ENCODE measurements around the gene ELAVL3. TPM values are rescaled to one million over a fixed set of nuclear protein-coding genes. Genes with fewer than 3 reads are reported as not detected.
"Not testable (repeated sequence)": the region's sequence is repeated elsewhere in the genome, so short reads cannot be mapped to it uniquely, and the experiment has no call there.

The ELAVL3 gene
- total RNA-seq, 4 donors from 2014 or later = not detected

DNA sequence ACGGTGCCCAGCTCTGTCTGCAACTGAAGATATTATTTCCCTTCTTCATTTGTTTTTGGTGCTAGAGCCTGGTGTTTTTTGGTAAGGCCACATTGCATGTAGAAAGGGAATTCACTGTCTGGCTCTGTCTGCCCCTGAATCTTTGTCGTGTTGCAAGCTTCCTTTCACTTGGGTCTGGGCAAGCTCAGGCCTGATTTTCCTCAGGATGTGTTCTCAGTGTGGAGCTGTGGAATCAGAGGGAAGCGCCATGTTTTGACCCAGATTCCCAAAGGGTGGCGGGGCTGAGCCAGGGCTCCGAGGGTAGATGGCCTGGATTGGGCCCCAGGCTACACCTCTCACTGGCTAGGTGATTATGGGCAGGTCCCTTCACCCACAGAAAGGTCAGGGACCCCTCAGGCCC, 36.8 kb downstream of the ELAVL3 start:
- WGBS = 63% methylated on average over 5 of the region's 5 CpGs

DNA sequence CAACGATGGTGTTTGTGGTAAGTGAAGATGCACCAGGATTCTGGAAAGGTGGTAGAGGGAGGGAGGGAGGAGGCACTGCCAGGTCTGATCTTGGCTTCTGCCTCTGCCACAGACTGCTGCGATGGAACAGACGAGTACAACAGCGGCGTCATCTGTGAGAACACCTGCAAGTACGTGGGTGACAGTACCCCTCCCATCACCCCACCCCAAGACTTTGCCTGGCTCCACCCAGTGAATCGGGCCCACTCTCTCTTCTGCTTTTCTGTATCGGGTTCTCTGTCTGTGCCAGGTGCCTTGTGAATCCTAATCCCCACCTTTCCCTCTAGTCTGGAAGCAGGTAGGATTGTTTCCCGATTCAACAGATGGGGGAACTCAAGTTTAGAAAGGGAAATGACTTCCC, 42.9 kb downstream of the ELAVL3 start:
- Histone ChIP-seq H3K36me3 (peaks cover 57% of the 10 kb centered on the region), H3K9me3 (no peaks in the 10 kb centered on the region), H3K4me1 (peaks cover 22% of the 10 kb centered on the region), H3K4me3 (no peak overlapping the region), H3K27me3 (no peaks in the 10 kb centered on the region), H3K27ac (no peak overlapping the region)
- 88% methylated on average over 8 of the region's 9 CpGs for WGBS
- TF ChIP-seq, protein P1, sequence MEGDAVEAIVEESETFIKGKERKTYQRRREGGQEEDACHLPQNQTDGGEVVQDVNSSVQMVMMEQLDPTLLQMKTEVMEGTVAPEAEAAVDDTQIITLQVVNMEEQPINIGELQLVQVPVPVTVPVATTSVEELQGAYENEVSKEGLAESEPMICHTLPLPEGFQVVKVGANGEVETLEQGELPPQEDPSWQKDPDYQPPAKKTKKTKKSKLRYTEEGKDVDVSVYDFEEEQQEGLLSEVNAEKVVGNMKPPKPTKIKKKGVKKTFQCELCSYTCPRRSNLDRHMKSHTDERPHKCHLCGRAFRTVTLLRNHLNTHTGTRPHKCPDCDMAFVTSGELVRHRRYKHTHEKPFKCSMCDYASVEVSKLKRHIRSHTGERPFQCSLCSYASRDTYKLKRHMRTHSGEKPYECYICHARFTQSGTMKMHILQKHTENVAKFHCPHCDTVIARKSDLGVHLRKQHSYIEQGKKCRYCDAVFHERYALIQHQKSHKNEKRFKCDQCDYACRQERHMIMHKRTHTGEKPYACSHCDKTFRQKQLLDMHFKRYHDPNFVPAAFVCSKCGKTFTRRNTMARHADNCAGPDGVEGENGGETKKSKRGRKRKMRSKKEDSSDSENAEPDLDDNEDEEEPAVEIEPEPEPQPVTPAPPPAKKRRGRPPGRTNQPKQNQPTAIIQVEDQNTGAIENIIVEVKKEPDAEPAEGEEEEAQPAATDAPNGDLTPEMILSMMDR (IDR thresholded peaks at IDR 0.05) = no peak
- TF ChIP-seq POLR2A (IDR thresholded peaks at IDR 0.05) = no peak
- TF ChIP-seq POLR2AphosphoS5 (IDR thresholded peaks at IDR 0.05) = no peak
- no peak for TF ChIP-seq EP300 (IDR thresholded peaks at IDR 0.05)
- no peak for DNase-seq (ENCODE audit: low spot score in 2 of 2)

More for the DNA sequence above, 36.8 kb downstream of the ELAVL3 start:
- no peak for DNase-seq (ENCODE audit: low spot score in 2 of 2)
- Histone ChIP-seq H3K4me3 (no peak overlapping the region), H3K36me3 (peaks cover 99% of the 10 kb centered on the region), H3K9me3 (no peaks in the 10 kb centered on the region), H3K4me1 (peaks cover 18% of the 10 kb centered on the region), H3K27ac (peak overlapping the region; percentile 51), H3K27me3 (no peaks in the 10 kb centered on the region)
- TF ChIP-seq POLR2A (IDR thresholded peaks at IDR 0.05) (no peak), EP300 (IDR thresholded peaks at IDR 0.05) (no peak), POLR2AphosphoS5 (IDR thresholded peaks at IDR 0.05) (no peak)
- TF ChIP-seq, protein P1 (IDR thresholded peaks at IDR 0.05) = no peak

DNA sequence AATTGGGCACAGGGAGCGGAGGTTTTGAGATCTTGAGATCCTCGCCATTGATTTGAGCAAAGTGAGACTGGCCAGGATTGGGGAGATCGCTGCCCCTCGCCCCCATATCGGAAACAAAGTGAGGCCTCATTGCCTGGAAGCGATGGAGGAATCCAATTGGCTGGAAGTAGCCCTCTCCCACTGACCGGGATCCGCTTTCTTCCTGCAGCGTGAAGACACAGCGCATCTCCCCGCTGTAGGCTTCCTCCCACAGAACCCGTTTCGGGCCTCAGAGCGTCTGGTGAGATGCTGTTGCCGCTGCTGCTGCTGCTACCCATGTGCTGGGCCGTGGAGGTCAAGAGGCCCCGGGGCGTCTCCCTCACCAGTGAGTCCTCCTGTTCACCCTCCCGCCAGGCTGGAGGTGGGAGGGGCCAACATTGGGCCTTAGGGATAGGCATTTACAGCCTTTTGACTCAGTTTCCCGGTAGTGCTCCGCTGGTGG, 45.0 kb downstream of the ELAVL3 start:
- WGBS = 21% methylated on average over 4 of the region's 21 CpGs
- Histone ChIP-seq H3K27me3 (no peaks in the 10 kb centered on the region), H3K4me3 (peak overlapping the region; percentile 74), H3K36me3 (peaks cover 36% of the 10 kb centered on the region), H3K4me1 (peaks cover 20% of the 10 kb centered on the region), H3K27ac (peak overlapping the region; percentile 64), H3K9me3 (no peaks in the 10 kb centered on the region)
- TF ChIP-seq EP300 (IDR thresholded peaks at IDR 0.05) = no peak
- TF ChIP-seq, protein P1 (IDR thresholded peaks at IDR 0.05) = no peak
- TF ChIP-seq POLR2A (IDR thresholded peaks at IDR 0.05) = no peak
- no peak for TF ChIP-seq POLR2AphosphoS5 (IDR thresholded peaks at IDR 0.05)
- no peak for DNase-seq (ENCODE audit: low spot score in 2 of 2)

DNA sequence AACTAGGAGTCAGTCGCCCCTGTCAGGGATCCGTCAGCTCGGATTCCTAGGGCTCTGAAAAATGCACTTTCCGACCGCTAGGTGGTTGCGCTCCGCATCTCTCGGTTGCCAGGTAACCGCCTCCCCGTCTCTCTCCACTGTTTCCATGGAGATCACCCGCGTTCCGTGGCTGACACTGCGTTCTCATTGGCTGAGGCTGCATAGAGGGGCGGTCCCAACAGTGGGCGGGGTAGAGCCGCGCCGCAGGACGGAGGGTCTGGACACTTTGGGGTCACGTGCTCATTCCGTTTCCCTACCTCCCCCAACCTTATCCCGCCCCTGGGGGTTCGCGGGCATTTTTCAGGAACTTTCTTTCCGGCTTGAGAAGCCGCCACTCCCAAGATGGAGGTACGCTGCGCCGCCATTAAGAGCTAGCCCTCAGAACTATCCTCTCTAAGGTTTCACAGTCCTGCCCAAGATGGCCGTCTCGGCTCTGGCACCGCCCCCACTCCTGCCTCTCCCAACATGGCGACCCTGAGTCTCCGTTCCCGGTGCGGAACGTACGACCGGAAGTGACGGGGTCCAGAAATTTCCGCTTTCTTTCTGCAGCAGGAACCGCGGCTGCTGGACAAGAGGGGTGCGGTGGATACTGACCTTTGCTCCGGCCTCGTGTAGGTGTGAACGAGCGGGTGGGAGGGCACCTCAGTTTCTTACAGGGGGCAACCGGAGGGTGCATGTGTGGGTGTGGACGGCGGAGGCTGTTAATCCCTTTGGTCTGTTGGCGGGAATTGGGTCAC, 45.6 kb downstream of the ELAVL3 start, which contains the start of the genes ODAD3 and PRKCSH:
TSS of gene ODAD3 (minus strand) at position 65 of the 776 bp plus-strand sequence. CDS start 105 bp downstream, outside the sequence.
TSS of gene PRKCSH (plus strand) at position 579 of the 776 bp plus-strand sequence. CDS start 483 bp downstream, outside the sequence.
- Histone ChIP-seq H3K27me3 (no peaks in the 10 kb centered on the region), H3K4me3 (peak within 1 kb of the TSS; percentile 74), H3K36me3 (peaks cover 30% of the 10 kb centered on the region), H3K4me1 (peaks cover 20% of the 10 kb centered on the region), H3K27ac (peak within 1 kb of the TSS; percentile 64), H3K9me3 (no peaks in the 10 kb centered on the region)
- DNase-seq (ENCODE audit: low spot score in 2 of 2) = peak; percentile 99 to 100
- TF ChIP-seq POLR2A (IDR thresholded peaks at IDR 0.05) (no peak), POLR2AphosphoS5 (IDR thresholded peaks at IDR 0.05) (peak in 2 of 3 donors; percentile 98 to 100)
- TF ChIP-seq, protein P1 (IDR thresholded peaks at IDR 0.05) = peak; percentile 92 to 97
- WGBS = 0% methylated on average over 40 of the region's 53 CpGs

DNA sequence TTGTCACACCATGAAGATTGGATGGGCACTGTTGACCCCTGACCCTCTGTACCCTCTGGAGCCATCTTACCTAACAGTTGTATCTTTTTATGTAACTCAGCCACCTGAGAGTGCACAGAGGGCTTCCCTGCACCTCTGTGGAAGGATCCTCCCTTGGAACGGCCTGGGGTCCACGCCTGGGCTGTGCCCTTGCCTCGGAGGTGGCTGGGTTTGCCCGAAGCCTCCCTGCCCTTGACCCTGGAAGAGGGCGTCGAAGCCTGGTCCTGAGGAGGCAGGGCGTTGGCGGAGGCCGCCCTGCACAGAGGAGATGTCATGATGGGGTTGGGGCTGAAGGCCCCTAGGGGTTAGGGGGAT, 46.2 kb downstream of the ELAVL3 start:
- no peak for DNase-seq (ENCODE audit: low spot score in 2 of 2)
- H3K36me3 ChIP-seq = peaks cover 24% of the 10 kb centered on the region
- H3K9me3 ChIP-seq = no peaks in the 10 kb centered on the region
- H3K27ac ChIP-seq = peak overlapping the region; percentile 42
- peak overlapping the region; percentile 74 for H3K4me3 ChIP-seq
- TF ChIP-seq EP300 (IDR thresholded peaks at IDR 0.05) (no peak), POLR2AphosphoS5 (IDR thresholded peaks at IDR 0.05) (no peak), POLR2A (IDR thresholded peaks at IDR 0.05) (no peak)
- TF ChIP-seq, protein P1 (IDR thresholded peaks at IDR 0.05) = no peak
- H3K27me3 ChIP-seq = no peaks in the 10 kb centered on the region
- H3K4me1 ChIP-seq = peaks cover 20% of the 10 kb centered on the region
- WGBS = 10% methylated on average over 9 of the region's 9 CpGs

DNA sequence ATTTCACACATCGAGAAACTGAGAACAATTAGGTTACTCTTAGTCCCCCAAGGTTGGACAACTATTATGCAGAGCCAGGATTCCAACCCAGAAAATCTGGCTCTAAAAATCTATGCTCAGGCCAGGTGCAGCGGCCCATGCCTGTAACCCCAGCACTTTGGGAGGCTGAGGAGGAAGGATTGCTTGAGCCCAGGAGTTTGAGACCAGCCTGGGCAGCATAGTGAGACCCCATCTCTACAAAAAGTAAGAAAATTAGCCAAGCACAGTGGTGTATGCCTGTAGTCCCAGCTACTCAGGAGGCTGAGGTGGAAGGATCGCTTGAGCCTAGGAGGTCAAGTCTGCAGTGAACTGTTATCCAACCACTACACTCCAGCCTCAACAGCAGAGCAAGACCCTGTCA, 47.3 kb downstream of the ELAVL3 start:
- not testable (repeated sequence) for H3K4me3 ChIP-seq; DNase-seq (ENCODE audit: low spot score in 2 of 2); H3K27me3 ChIP-seq; H3K27ac ChIP-seq; H3K9me3 ChIP-seq
- H3K4me1 ChIP-seq = peaks cover 20% of the 10 kb centered on the region
- peaks cover 14% of the 10 kb centered on the region for H3K36me3 ChIP-seq
- 88% methylated on average over 3 of the region's 3 CpGs for WGBS
